ENCODE data around the gene B4GALNT4.

- TF ChIP-seq EP300 (IDR thresholded peaks at IDR 0.05): no peak
- no peak for TF ChIP-seq CTCF (IDR thresholded peaks at IDR 0.05)
These were observed 6.5 kb upstream of the B4GALNT4 start for GRCh38 chr11:362642-363442.
